Measurements from ENCODE around the gene GMDS.

The GMDS gene

DNA sequence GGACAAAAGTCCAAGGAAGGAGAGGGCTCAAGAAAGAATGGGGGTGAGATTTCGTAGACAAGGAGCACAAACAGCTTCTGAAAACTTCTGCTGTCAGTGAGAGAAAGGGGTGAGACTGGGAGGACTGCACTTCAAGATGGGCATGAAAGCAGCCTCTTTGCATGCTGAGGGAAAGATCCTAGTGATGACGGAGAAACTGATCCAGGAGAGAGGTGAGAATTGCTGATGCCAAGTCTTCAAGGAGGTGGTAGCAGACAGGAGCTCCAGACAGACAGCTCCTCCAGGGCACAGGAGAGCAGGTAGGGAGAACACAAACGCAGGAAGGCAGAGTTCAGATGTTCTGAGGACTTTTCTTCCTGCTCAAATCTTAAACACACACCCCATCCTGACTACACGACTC is 303.9 kb downstream of the GMDS start:
- Histone ChIP-seq H3K27me3 (ENCODE audit: control insufficient read depth, insufficient read depth, low read length) (no peaks in the 10 kb centered on the region), H3K27ac (ENCODE audit: low read depth, low read length) (no peak overlapping the region), H3K9ac (ENCODE audit: low read depth, low read length) (no peak overlapping the region), H3K4me1 (ENCODE audit: control insufficient read depth, insufficient read depth, low read length) (peaks cover 7% of the 10 kb centered on the region), H3K9me3 (ENCODE audit: control insufficient read depth, insufficient read depth, low read length) (no peaks in the 10 kb centered on the region), H3K4me3 (ENCODE audit: low read depth, low read length) (no peak overlapping the region), H3K36me3 (ENCODE audit: control insufficient read depth, insufficient read depth, low read length) (no peaks in the 10 kb centered on the region)

DNA sequence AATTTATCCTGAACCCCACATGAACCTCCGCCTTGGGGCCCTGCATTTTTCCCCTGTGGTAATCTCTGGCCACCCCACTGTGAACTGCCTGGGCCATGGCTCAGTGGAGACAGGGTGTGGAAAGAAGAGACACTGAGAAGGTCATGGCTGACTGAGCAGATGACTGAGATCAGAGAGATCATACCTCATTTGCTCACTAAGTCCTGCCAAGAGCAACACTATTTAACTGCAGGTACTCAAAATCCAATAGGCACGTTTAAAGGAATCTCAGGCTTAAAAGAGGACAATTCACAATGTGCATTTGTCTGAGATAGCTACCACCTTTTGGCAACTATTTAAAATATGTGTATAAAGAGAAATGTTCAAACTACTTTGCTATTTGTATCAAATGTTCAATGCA is 305.0 kb downstream of the GMDS start:
- no peaks in the 10 kb centered on the region for H3K9me3 ChIP-seq (ENCODE audit: control insufficient read depth, insufficient read depth, low read length)

DNA sequence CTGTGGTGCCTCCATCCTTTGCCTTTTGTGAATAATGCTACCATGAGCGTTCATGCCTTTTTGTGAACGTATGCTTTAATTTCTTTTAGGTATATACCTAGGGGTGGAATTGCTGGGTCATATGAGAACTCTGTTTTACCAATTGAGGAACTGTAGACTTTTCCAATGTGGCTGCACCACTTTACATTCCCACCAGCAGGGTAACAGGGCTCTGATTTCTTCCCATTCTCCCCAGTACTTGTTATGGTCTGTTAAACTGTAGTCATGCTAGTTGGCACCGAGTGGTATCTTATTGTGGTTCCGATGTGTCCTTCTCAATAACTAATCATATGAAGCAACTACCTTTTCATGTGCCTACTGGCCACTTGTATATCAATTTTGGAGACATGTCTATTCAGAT is 312.1 kb downstream of the GMDS start:
- H3K27ac ChIP-seq (ENCODE audit: low read depth, low read length): no peak overlapping the region
- no peak overlapping the region for H3K9ac ChIP-seq (ENCODE audit: low read depth, low read length)
- no peaks in the 10 kb centered on the region for H3K4me1 ChIP-seq (ENCODE audit: control insufficient read depth, insufficient read depth, low read length)
- no peak overlapping the region for H3K4me3 ChIP-seq (ENCODE audit: low read depth, low read length)
- H3K9me3 ChIP-seq (ENCODE audit: control insufficient read depth, insufficient read depth, low read length): no peaks in the 10 kb centered on the region
- no peaks in the 10 kb centered on the region for H3K36me3 ChIP-seq (ENCODE audit: control insufficient read depth, insufficient read depth, low read length)
- no peaks in the 10 kb centered on the region for H3K27me3 ChIP-seq (ENCODE audit: control insufficient read depth, insufficient read depth, low read length)

More for the DNA sequence above, 305.0 kb downstream of the GMDS start:
- Histone ChIP-seq H3K36me3 (ENCODE audit: control insufficient read depth, insufficient read depth, low read length) (no peaks in the 10 kb centered on the region), H3K4me3 (ENCODE audit: low read depth, low read length) (no peak overlapping the region), H3K27ac (ENCODE audit: low read depth, low read length) (no peak overlapping the region), H3K27me3 (ENCODE audit: control insufficient read depth, insufficient read depth, low read length) (no peaks in the 10 kb centered on the region), H3K9ac (ENCODE audit: low read depth, low read length) (no peak overlapping the region), H3K4me1 (ENCODE audit: control insufficient read depth, insufficient read depth, low read length) (peaks cover 2% of the 10 kb centered on the region)

DNA sequence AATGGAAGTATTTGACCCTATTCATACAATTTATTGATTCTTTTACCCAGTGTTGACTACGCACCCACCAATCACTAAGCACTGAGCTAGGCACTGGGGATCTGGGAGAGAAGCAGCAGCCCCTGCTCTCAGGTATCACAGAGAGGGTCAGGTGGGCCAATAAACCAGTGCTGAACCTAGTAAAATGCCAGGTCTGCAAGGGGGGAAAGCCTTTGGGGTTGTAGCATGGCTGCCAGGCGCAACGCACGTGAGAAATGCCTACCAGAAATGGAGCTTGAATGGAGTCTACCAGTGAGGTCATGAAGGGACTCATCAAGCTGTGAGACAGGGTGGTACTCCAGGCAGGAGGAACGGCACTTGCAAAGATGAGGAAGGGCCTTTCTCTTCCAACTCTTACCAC is 313.6 kb downstream of the GMDS start:
- Histone ChIP-seq H3K9me3 (ENCODE audit: control insufficient read depth, insufficient read depth, low read length) (no peaks in the 10 kb centered on the region), H3K36me3 (ENCODE audit: control insufficient read depth, insufficient read depth, low read length) (no peaks in the 10 kb centered on the region), H3K27me3 (ENCODE audit: control insufficient read depth, insufficient read depth, low read length) (no peaks in the 10 kb centered on the region), H3K27ac (ENCODE audit: low read depth, low read length) (no peak overlapping the region), H3K4me1 (ENCODE audit: control insufficient read depth, insufficient read depth, low read length) (no peaks in the 10 kb centered on the region), H3K9ac (ENCODE audit: low read depth, low read length) (no peak overlapping the region), H3K4me3 (ENCODE audit: low read depth, low read length) (no peak overlapping the region)

GRCh38 chr6:1930356-1930755 is 315.0 kb downstream of the GMDS start:
- Histone ChIP-seq H3K27ac (ENCODE audit: low read depth, low read length) (no peak overlapping the region), H3K9me3 (ENCODE audit: control insufficient read depth, insufficient read depth, low read length) (no peaks in the 10 kb centered on the region)

GRCh38 chr6:1929931-1930330 is 315.5 kb downstream of the GMDS start:
- Histone ChIP-seq H3K27ac (ENCODE audit: low read depth, low read length) (no peak overlapping the region), H3K36me3 (ENCODE audit: control insufficient read depth, insufficient read depth, low read length) (no peaks in the 10 kb centered on the region), H3K4me1 (ENCODE audit: control insufficient read depth, insufficient read depth, low read length) (0 out of 2 replicates have a peak, but pooled peaks cover 5% of the 10 kb centered on the region), H3K4me3 (ENCODE audit: low read depth, low read length) (no peak overlapping the region), H3K27me3 (ENCODE audit: control insufficient read depth, insufficient read depth, low read length) (no peaks in the 10 kb centered on the region), H3K9ac (ENCODE audit: low read depth, low read length) (no peak overlapping the region), H3K9me3 (ENCODE audit: control insufficient read depth, insufficient read depth, low read length) (no peaks in the 10 kb centered on the region)

More at GRCh38 chr6:1930356-1930755, 315.0 kb downstream of the GMDS start:
- Histone ChIP-seq H3K9ac (ENCODE audit: low read depth, low read length) (no peak overlapping the region), H3K36me3 (ENCODE audit: control insufficient read depth, insufficient read depth, low read length) (no peaks in the 10 kb centered on the region), H3K27me3 (ENCODE audit: control insufficient read depth, insufficient read depth, low read length) (no peaks in the 10 kb centered on the region), H3K4me3 (ENCODE audit: low read depth, low read length) (no peak overlapping the region), H3K4me1 (ENCODE audit: control insufficient read depth, insufficient read depth, low read length) (0 out of 2 replicates have a peak, but pooled peaks cover 4% of the 10 kb centered on the region)

DNA sequence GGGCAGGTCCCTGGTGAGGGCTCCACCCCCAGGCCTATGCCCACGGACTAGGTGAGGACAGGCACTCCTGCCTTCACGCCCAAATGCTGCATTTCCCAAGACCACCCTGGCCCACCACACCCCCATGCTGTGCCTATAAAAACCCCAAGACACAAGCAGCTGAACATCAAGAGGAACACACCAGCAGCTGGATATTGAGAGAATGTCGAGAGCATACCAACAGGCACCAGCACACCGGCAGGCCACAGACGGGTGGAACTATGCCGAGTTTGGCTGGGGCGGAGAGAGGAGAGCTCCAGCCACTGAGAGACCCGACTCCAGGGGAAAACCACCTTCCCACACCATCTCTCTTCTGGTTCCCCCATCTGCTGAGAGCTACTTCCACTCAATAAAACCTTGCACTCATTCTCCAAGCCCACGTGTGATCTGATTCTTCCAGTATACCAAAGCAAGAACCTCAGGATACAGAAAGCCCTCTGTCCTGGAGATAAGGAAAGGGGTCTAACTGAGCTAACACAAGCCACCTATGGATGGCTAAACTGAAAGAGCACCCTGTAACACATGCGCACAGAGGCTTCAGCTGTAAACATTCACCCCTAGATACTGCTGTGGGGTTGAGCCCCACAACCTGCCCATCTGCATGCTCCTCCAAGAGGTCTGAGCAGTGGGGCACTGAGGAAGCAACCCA is 319.5 kb downstream of the GMDS start:
- no peak overlapping the region for H3K27ac ChIP-seq (ENCODE audit: low read depth, low read length)
- no peaks in the 10 kb centered on the region for H3K27me3 ChIP-seq (ENCODE audit: control insufficient read depth, insufficient read depth, low read length)
- no peaks in the 10 kb centered on the region for H3K36me3 ChIP-seq (ENCODE audit: control insufficient read depth, insufficient read depth, low read length)
- H3K4me1 ChIP-seq (ENCODE audit: control insufficient read depth, insufficient read depth, low read length): 0 out of 2 replicates have a peak, but pooled peaks cover 5% of the 10 kb centered on the region
- no peaks in the 10 kb centered on the region for H3K9me3 ChIP-seq (ENCODE audit: control insufficient read depth, insufficient read depth, low read length)
- H3K4me3 ChIP-seq (ENCODE audit: low read depth, low read length): no peak overlapping the region
- no peak overlapping the region for H3K9ac ChIP-seq (ENCODE audit: low read depth, low read length)

DNA sequence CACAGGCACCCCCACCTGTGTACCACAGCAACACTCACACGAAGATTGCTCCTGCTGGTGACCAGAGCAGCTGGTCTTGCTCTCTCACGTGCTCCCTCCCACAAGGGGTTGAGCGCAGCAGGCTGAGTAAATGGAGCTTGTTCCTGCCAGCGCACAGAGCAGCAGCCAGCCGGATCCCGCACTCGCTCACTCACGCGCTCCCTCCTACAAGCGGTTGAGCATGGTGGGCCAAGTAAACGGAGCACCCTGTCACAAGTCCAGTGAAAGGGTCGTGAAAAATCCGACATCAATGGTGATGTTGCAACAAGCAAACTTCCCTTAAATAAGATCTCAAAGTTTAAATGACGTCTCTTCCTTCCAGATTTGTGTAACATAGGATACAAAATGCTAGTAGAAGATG is 322.0 kb downstream of the GMDS start:
- H3K27ac ChIP-seq (ENCODE audit: low read depth, low read length): no peak overlapping the region
- no peak overlapping the region for H3K4me3 ChIP-seq (ENCODE audit: low read depth, low read length)
- H3K9ac ChIP-seq (ENCODE audit: low read depth, low read length): no peak overlapping the region
- no peaks in the 10 kb centered on the region for H3K9me3 ChIP-seq (ENCODE audit: control insufficient read depth, insufficient read depth, low read length)
- H3K36me3 ChIP-seq (ENCODE audit: control insufficient read depth, insufficient read depth, low read length): no peaks in the 10 kb centered on the region
- peaks cover 5% of the 10 kb centered on the region; the same call in 1 of the 2 replicates for H3K4me1 ChIP-seq (ENCODE audit: control insufficient read depth, insufficient read depth, low read length)
- no peaks in the 10 kb centered on the region for H3K27me3 ChIP-seq (ENCODE audit: control insufficient read depth, insufficient read depth, low read length)

DNA sequence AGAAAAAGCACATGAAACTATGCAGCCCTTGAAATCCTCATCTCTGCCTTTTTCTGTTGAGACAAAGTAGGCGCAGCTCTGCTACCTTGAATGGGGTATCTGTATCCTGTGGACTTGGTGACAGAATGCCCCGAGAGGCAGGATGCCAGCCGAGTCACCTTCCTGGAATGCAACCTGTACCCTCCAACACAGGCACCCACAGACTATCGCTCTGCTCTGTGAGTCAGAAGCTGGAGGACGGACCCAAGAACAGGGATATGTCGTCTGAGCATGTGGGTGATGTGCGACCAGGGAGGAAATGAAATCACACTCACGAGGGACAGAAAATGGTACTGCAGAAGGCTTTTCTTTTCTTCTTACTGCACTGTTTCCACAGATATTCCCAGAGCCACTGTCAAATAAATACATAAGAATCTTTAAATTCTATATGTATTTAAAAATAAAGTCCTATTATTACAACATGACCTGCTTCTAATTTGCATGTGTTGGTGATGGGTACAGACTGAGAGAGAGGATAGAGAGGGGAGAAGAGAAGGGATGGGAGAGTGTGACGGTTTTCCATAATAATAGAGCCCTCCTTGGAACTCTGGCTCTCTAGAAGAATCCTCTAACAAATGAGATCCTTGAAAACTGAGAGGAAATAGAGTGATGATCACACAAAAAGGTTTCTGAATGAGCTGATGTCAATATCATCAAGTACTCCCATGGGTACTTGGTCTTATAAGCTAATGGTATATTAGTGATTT is 327.6 kb downstream of the GMDS start:
- Histone ChIP-seq H3K4me3 (ENCODE audit: low read depth, low read length) (no peak overlapping the region), H3K27ac (ENCODE audit: low read depth, low read length) (no peak overlapping the region), H3K36me3 (ENCODE audit: control insufficient read depth, insufficient read depth, low read length) (no peaks in the 10 kb centered on the region), H3K4me1 (ENCODE audit: control insufficient read depth, insufficient read depth, low read length) (peaks cover 8% of the 10 kb centered on the region; the same call in 1 of the 2 replicates), H3K27me3 (ENCODE audit: control insufficient read depth, insufficient read depth, low read length) (no peaks in the 10 kb centered on the region), H3K9me3 (ENCODE audit: control insufficient read depth, insufficient read depth, low read length) (no peaks in the 10 kb centered on the region), H3K9ac (ENCODE audit: low read depth, low read length) (no peak overlapping the region)

DNA sequence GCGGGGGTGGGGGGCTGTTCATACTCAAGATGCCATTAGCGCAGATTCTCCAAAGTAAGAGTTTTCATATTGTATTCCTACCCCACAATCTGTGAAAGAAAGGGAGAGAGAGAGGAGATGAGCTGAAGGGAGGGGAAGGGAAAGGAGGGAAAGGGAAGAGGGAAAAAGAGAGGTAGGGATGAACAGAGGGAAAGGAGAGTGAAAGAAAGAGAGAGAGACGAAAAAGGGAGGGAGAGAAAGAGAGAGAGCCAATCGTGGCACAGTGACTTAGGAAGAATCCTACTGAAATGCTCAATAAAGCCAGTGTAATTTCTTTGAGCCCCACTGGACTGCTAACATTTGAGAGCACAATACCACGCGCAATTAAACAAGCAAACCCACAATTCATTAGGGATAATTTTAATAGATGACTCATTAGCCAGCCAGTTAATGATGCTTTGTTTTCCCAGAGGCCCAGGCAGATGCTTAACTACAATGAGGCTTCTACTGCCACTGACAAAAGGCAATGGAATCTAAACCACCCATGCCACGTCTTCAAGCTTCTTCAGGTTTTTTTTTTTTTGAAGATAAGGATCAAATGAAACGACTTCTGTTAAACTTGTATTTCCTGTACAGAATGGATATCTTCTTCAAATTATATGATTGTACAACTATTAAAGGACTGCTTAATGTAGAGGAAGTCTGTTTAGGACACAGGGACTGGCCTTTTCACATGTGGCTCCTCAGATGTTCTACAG is 328.9 kb downstream of the GMDS start:
- no peak overlapping the region for H3K4me3 ChIP-seq (ENCODE audit: low read depth, low read length)
- no peak overlapping the region for H3K27ac ChIP-seq (ENCODE audit: low read depth, low read length)
- H3K9ac ChIP-seq (ENCODE audit: low read depth, low read length): no peak overlapping the region
- H3K27me3 ChIP-seq (ENCODE audit: control insufficient read depth, insufficient read depth, low read length): no peaks in the 10 kb centered on the region
- no peaks in the 10 kb centered on the region for H3K36me3 ChIP-seq (ENCODE audit: control insufficient read depth, insufficient read depth, low read length)
- H3K9me3 ChIP-seq (ENCODE audit: control insufficient read depth, insufficient read depth, low read length): no peaks in the 10 kb centered on the region
- peaks cover 8% of the 10 kb centered on the region; the same call in 1 of the 2 replicates for H3K4me1 ChIP-seq (ENCODE audit: control insufficient read depth, insufficient read depth, low read length)

DNA sequence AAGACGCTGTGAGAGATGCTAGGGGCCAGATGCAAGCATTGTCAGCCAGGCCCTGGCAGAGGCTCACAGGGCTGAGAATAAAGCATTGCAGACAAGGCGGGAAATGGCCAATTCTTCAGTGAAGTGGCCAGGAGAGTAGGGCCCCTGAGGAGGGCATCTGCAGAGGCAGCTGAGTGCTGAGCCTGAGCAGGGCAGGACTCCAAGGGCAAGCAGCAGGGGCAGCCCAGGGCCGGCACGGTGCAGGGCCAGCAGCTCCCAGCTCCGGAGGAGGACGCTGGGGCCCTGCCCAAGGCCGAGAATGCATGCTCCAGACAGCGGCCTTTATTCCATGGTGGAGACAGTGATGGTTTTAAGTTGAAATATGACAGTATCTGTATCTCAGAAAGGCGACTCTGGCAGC is 330.2 kb downstream of the GMDS start:
- Histone ChIP-seq H3K9me3 (ENCODE audit: control insufficient read depth, insufficient read depth, low read length) (no peaks in the 10 kb centered on the region), H3K27ac (ENCODE audit: low read depth, low read length) (no peak overlapping the region), H3K4me1 (ENCODE audit: control insufficient read depth, insufficient read depth, low read length) (peaks cover 8% of the 10 kb centered on the region; the same call in 1 of the 2 replicates), H3K36me3 (ENCODE audit: control insufficient read depth, insufficient read depth, low read length) (no peaks in the 10 kb centered on the region), H3K27me3 (ENCODE audit: control insufficient read depth, insufficient read depth, low read length) (no peaks in the 10 kb centered on the region), H3K4me3 (ENCODE audit: low read depth, low read length) (no peak overlapping the region), H3K9ac (ENCODE audit: low read depth, low read length) (no peak overlapping the region)

Measured in HUES48 (cell line).